CD4-positive, alpha-beta T cell treated with Interleukin-1 beta for 1 hour (primary cell): ENCODE data around the gene ATG7.
"Not testable (repeated sequence)": the region's sequence is repeated elsewhere in the genome, so short reads cannot be mapped to it uniquely, and the experiment has no call there.

Source experiments
- DNase-seq, 2 donors: peaks; one replicate each; pipeline ENCODE4 v3.0.0-alpha.2; 2020 to 2022

ATG7 gene

DNA sequence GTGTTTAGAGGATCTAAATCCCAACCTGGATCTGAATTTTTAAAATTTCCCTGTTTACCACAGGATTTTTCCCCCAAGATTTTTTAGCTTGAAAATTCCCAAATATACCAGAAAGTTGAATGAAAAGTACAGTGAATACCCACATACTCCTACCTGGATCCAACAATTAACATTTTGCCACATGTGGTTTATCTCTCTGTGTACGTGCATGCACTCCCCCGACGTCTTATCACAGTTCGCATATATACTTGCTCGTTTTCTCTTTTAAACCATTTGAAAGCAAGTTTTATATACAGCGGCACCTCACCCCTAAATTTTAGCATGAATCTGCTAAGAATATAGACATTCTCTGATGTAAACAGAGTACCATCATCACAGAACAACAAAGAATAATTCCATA lies 165.3 kb downstream of the ATG7 start:
- DNase-seq, result no peak

DNA sequence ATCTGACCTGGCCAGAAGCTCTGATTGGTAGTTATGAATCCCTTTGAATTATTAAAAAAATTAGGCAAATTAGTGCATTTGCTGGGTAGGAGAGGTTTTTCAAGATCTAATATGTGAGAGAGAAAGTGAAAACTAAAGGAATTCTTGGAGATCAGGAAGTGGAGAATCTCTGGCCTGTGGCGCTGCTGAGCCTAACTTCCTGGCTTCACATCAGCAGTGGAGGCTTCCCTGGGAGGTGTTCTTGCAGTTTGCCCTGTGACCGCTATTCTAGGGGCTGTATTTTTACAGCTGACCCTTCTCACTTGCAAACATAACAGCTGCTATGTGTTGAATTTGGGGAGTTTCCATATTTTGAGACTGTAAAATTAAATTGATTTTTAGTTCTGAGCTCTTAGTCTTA lies 166.4 kb downstream of the ATG7 start:
- DNase-seq, result no peak

DNA sequence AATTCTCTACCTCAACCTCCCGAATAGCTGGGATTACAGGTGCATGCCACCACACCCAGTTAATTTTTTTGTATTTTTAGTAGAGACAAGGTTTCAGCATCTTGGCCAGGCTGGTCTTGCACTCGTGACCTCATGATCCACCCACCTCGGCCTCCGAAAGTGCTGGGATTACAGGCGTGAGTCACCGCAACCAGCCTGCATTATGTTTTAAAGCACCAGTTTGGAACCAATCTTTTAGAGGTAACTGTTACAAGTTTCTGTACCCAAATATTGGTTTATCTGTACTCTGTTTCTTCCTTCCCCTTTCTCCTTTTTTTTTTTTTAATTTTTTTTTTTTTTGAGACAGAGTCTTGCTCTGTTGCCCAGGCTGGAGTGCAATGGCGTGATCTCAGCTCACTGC lies 169.1 kb downstream of the ATG7 start:
- DNase-seq, result not testable (repeated sequence)

DNA sequence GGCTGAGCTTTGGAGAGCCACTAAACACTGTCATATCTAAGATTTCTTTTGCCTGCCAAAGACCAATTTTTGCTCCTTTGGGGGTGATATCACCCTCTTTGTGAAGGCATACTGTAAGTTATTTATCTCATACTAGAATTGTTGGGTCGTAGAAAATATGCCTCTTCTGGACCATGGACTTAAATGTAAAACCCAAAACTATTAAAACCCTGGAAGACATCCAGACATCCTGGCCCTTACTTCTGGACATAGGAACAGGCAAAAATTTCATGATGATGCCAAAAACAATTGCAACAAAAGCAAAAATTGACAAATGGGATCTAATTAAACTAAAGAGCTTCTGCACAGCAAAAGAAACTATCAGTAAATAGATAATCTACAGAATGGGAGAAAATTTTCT lies 172.2 kb downstream of the ATG7 start:
- no peak for DNase-seq

DNA sequence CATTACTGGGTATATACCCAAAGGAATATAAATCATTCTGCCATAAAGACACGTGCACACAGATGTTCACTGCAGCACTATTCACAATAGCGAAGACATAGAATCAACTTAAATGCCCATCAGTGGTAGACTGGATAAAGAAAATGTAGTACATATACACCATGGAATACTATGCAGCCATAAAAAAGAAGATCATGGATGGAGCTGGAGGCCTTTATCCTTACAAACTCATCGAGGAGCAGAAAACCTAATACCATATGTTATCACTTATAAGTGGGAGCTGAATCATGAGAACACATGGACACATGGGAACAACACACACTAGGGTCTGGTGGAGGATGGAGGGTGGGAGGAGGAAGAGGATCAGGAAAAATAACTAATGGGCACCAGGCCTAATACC lies 173.0 kb downstream of the ATG7 start:
- DNase-seq, result not testable (repeated sequence)

DNA sequence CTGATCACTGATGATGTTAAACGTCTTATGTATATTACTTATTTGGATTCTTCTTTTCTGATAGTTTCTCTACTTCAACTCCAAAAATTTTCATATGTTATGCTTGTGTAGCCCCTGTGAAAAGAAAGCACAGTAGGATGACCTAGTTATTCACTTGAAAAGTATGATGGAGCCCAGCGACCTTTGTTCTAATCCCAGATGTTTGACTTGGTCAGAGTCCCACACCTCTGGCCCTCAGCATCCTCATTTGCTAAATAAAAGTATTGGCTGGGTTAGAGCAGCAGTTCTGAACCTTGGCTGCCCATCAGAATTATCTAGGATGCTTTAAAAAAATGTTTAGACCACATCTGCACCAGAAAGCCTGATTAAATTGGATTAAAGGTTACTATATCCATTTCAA lies 173.7 kb downstream of the ATG7 start:
- no peak for DNase-seq

DNA sequence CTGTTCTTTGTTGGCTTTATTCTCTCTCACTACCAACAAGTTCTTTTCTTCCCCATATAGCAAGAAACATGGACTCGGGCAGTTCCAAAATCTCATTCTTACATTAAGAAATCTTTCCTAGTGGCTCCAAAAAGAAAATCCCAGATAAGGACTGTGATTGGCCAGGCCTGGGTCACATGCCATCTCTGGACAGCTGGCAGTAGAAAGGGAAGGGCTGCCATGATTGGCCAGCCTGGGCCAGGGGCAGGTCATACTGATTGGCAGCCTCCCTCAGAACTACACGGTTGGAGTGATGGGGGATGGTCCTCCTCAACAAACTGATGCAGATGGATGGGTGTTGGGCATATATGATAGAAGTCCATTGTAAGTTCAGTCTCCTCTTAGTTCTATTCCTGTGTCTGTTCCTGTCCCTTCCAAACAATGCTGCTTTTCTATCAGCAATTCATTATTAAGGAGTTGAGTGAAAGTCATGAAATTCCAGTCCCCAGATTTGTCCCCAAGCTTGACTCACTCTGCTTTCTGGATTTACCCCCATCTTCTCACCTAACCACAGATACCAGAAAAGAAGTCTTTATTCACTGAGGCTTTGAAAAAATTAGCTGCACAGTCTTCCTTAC lies 175.5 kb downstream of the ATG7 start:
- DNase-seq, result no peak

DNA sequence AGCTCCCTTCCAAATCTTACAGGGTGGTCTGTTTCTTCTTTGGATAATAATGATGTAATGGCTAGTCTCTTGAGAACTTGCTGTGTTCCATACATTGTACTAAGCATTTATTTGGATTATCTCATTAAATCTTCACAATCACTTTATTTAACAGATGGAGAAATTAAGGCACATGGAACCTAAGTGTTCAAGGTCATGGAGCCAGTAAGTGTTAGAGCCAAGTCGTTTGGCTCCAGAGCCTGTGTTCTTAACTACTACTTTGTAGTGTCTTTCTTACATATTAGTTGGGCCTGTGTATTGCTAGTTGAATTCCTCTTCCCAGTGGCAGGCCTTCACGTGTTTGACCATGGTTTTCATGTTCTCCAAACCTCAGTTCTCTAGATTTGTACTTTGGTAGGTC lies 177.8 kb downstream of the ATG7 start:
- no peak for DNase-seq

DNA sequence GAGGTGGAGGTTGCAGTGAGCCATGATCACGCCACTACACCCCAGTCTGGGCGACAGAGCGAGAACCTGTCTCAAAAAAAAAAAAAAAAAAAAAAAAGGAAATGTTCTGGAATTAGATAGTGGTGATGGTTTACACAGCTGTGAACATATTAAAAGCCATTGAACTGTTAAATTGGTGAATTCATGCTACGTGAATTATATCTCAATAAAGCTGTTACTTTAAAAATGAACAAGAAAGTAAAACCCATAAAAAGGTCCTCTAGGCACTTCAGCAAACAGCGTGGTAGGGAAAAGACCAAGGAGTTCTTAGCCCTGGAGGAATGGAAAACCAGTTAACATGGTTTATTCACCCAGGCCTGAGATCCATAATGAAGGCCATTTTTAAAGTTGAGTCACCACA lies 180.1 kb downstream of the ATG7 start:
- no peak for DNase-seq

DNA sequence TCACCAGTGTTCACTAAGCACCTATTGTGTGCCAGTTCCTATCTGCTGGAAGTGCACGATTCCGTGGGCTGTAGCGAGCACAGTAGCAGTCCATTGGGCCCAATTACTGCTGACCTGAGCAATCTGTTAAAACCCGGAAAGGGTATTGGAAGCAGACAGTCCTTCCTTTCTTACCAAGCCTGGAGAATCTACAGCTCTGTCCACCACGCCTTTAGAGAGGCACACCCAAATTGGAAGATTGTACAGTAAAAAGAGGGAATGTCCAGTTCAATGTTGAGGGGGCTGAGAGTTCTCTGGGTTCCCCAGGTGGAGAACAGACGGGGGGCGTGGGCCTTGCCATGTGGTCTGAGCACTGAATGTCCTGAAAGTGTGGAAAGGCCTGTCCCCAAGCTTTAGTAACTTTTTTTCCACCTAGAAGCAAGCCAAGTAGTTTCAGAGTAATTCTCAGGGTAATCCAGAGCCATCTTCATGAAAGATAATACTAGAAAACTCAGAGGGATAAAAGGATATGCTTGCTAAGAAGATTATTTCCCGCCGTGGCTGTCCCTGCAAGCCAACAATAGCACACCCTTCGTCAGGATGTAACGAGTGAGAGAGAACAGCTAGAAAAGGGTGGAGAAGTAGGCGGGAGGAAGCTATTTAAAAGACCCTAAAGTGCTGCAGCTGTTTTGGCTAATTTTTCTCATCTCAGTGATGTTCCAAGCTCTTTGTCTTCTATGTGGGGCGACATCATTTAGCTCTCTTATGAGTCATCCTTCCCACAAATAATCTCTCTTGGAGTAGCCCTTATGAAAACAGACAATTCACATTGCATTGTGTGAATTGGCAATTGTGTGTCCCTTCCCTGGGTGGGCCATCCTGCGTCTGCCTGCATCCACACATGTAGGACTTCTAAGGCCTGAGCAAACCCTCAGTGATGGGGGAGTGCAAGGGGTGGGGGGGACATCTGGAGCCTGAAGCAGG lies 181.0 kb downstream of the ATG7 start:
- DNase-seq, result no peak

DNA sequence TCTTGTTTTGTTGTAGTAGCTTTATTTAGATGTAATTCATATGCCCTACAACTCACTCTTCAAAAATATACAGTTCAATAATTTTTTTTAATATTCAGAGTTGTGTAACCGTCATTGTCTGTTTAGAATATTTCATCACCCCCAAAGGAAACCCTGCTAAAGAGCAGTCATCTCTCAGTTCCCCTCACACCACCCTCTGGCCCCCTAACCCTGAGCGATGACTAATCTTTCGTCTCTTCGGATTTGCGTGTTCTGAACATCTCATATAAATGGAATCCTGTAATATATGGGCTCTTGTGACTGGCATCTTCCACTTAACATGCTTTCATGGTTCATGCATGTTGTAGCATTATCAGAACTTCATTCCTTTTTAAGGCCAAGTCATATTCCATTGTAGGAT lies 183.8 kb downstream of the ATG7 start:
- peak in 1 of 2 donors; percentile 35 for DNase-seq

DNA sequence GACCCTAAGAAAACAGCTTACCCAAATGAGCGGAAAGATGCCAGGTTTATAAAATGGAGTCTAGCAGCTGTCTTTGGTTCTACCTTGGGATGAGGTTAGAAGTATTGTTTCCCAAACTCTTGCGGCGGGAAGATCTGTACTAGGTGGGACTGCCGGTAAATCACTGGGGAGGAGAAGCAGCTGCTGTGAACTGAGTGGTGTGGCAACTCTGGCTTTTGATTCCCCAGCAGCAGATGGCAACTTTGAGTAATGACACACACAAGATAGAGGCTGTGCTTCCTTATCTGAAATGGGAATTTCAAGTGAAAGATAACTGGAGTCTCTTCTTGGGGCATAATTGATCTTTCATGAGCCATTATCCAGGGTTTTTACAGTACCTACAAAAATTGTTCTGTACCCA lies 184.9 kb downstream of the ATG7 start:
- DNase-seq, result no peak

DNA sequence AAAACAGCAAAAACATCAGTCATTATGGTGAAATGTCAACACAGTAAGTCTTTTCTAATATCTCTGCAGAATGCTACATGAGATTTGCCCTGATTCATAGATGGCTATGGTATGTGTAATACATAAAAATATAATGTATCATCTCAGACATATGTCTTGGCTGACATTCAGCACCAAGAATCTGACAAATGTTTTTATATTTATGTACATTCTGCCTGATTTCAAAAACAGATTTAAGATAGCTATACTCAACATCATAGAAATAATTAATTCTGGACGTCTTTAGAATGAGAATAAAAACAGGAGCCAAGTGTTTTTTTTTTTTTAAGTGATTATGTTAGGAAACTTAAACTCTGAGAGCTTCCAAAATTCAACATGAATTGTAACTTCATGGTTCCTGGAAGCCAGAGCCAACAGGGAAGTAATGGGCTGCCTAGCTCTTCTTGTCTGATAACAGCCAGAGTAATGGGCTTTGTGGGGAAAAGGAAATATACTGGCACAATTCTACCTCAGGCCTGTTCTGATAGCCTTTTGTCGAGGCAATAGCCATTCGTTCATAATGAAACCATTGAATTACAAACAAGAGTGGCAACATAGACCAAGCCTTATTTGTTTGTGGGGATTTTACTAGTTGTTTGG lies 187.1 kb downstream of the ATG7 start:
- DNase-seq, result no peak

DNA sequence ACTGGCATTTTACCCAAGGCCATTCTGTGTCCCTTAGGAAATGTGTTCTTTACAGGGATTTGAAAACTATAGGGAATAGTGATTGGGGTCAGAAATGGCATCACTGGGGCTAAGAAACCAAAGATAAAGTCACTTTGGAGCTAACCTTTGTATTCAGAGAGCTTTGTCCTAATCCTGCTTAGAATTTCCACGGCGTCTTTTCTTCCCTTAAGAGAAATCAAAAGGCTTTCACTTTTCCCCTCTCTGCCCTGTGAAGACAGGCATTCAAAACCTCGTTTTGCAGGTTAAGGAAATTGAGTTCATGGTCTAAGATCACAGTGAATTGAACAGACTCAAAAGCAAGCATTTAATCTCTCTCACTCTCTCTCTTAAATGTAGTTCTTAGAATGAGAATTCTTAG lies 189.0 kb downstream of the ATG7 start:
- DNase-seq, result no peak

DNA sequence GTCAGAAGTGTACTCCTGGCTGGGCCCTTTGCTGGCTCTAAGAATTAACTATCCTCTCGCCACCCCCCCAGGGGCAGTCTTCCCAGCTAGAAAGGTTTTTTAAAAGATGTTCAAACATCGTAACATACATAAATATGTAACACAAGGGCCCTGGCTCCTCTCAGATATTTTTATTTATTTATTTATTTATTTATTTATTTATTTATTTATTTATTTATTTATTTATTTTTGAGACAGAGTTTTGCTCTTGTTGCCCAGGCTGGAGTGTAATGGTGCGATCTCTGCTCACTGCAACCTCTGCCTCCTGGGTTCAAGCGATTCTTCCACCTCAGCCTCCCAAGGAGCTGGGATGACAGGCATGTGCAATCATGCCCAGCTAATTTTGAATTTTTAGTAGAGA lies 190.5 kb downstream of the ATG7 start:
- DNase-seq, result not testable (repeated sequence)

DNA sequence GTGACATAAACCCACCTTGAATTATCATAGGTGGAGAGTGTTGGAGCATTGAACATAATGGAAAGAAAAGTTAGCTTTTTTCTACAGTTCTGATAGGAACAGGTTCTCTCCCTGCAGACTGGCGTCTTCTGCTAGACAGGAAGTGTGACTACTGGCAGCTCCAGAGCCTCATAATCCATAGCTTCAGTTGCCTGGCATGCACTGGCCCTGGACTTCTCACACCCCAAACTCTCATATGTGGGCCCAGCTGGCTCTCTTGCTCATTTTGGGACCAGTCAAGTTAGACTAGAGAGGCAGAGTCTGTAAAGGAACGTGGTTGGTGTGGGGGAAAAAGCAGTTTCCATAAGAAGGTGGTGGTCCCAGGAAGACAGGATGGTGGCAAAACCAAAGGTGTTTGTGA lies 191.4 kb downstream of the ATG7 start:
- DNase-seq, result no peak

DNA sequence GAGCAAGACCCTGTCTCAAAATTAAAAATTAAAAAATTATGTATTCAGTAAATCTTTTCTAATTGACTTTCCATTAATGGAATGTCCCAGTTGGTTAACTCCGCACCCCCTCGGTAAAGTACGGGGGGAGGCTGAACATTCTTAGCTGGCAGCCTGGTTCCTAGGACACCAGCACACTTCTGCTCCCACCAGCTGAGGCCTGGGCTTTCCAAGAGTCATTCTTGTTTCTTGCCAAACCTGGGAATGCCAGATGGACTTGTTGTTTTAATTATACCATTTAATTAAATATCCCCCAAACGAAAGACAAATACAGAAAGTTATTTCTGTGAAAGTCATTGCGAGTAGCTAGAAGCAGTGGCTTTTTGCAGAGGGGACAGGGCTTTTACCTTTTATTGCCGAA lies 192.2 kb downstream of the ATG7 start:
- no peak for DNase-seq

DNA sequence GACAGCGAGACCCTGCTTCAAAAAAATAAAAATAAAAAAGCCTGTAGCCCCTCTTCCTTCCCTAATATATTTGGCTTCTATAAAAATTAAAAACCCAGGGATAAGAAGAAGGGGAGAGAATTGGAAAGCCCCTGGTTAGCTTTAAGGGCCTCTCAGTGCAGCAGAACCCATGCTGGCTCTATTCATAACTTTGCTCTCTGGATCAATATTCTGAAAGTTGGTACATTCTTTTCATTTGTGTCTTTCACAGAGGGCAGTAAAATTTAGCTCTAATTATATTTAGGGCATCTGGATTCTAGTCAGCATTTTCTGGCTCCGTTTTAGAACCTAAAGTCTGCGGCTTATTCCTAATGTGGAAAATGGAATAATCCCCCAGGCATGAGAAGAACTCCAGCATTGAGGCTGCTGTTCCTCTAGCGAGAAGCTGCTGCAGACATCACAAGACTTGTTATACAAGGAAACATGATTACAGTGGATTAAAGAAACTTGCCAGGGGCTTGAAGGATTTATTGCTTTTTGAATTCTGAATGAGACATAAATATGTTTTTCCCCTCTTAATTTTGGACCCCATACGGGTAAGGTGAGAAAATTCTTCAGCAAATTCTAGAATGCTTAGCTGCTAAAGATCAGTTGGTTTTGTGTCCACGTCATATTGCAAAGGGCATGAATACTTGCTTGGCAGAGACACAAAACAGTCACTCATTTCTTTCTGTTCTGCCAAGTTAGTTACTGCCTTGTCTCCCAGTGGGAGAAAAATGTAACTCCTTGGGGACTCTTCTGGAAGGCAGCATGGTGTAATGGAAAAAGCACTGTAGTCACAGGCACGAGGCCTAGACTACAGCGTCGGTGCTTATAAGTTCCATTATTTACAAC lies 193.8 kb downstream of the ATG7 start:
- DNase-seq, result no peak

DNA sequence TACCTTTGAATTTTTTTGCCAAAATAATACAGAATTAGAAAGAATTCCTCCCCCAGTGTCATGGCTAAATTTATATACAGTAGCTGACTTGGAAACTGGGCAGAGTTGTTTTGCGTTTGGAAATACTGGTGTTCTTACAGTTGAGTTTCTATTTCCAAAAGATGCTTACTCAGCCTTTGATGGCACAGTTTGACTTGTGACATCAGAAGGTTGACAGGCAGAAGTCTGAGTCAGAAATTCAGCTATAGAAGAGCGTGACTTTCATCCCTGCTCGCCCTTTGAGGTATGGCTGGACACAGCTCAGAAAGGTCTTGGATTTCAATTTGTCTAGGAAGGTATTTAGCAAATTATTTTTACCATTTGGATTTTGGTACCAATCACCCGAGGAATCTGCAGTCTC lies 195.7 kb downstream of the ATG7 start:
- DNase-seq, result no peak

DNA sequence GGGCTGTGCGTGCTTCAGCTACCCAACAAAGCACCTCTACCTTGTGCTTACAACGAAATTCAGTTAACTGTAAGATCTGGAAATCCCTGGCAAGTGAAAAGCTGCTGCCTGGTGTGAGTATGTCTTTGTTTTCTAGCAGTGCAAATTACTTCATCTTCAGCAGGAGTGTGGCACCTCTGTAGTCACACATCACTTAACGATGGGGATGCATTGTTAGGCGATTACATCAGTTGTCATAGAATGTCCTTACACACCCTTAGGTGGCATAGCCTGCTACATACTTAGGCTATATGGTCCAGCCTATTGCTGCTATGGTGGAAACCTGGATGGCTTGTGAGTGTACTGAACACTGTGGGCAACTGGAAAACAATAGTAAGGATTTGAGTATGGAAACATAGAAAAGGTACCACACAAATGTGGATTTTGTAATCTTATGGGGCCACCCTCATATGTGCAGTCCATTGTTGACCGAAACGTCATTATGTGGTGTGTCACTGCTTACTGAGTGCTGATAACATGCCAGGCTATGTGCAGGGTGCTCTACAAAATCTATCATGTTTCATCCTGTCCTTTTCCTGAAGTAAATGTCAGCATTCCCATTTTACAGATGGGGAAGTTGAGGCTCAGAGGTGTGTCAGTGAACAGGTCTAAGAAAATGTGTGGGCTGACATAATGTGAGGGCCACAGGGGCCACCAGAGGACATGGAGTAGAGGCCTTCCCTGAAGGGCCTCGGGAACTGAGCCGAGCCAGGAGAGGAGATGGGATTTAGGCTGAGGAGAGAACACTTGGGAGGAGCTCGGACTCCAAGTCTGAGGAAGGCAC lies 198.0 kb downstream of the ATG7 start:
- DNase-seq, result no peak

DNA sequence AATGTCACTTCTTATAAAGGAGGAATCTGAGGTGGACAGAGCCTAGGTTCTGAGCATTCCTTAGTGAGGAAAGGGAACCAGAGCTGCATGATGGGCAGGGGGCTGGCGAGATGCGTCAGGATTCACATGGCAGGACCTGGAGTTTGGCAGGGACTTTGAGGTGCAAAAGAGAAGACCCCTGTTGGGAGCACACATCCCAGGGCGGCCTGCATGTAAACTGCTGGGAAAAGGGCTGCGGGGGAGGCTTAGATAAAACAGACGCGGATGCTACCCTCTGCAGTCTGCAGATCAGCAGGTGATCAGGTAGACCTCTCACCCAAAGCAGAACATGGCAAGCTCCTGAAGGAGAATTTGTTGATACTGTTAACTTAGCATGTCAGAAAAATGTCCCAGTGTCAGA lies 203.1 kb downstream of the ATG7 start:
- no peak for DNase-seq

DNA sequence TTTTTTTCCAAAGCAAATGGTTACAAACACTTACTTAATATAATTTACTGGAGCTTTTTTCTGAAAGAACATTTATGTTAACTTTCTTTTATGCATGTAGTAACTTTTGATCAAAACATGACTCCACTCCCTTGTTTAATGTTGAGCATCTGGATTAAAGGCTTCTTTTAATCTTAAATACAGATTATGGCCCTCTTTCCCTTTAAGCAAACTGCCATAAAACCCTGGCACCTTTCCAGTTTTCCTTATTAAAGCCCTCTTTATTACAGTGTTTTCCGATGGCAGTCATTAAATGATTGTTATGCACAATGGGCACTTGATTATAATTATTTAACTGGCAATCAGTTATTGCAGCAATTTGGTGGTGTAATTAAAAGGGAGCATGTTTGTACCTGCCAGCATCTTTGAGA lies 204.5 kb downstream of the ATG7 start:
- DNase-seq, result no peak
